Stimulated activated CD8-positive, alpha-beta memory T cell treated with anti-CD3 and anti-CD28 coated beads, Interleukin-7, amount 100 ng/mL, for 24 hours (primary cell): ENCODE data around the gene ARHGEF4.

Experiments
- DNase-seq: peaks from one replicate; pipeline ENCODE4 v3.0.0-alpha.2; 2020; ENCODE audit warnings: low read depth

The ARHGEF4 gene

GRCh38 chr2:130852521-130853115 is 15.9 kb downstream of the ARHGEF4 start:
- no peak for DNase-seq

GRCh38 chr2:130853391-130853790 is 16.7 kb downstream of the ARHGEF4 start:
- DNase-seq: no peak

GRCh38 chr2:130854301-130854700 is 17.6 kb downstream of the ARHGEF4 start:
- no peak for DNase-seq

- DNase-seq: no peak
These were observed 28.4 kb downstream of the ARHGEF4 start for GRCh38 chr2:130864830-130865800.

- no peak for DNase-seq
These were observed 32.9 kb downstream of the ARHGEF4 start for GRCh38 chr2:130869441-130870160.

GRCh38 chr2:130870161-130870485 is 33.4 kb downstream of the ARHGEF4 start:
- no peak for DNase-seq

GRCh38 chr2:130870779-130871178 is 34.1 kb downstream of the ARHGEF4 start:
- no peak for DNase-seq

- no peak for DNase-seq
These were observed 35.4 kb downstream of the ARHGEF4 start for GRCh38 chr2:130871843-130872740.

GRCh38 chr2:130872741-130873125 is 36.0 kb downstream of the ARHGEF4 start:
- DNase-seq: no peak

GRCh38 chr2:130873700-130874346 is 37.1 kb downstream of the ARHGEF4 start:
- peak; percentile 50 for DNase-seq

GRCh38 chr2:130874512-130874911 is 37.8 kb downstream of the ARHGEF4 start:
- no peak for DNase-seq

GRCh38 chr2:130875935-130876334 is 39.2 kb downstream of the ARHGEF4 start:
- DNase-seq: no peak

GRCh38 chr2:130877258-130877657 is 40.5 kb downstream of the ARHGEF4 start:
- no peak for DNase-seq

GRCh38 chr2:130878316-130878715 is 41.6 kb downstream of the ARHGEF4 start:
- DNase-seq: no peak

- DNase-seq: no peak
These were observed 42.2 kb downstream of the ARHGEF4 start for GRCh38 chr2:130878933-130879332.

GRCh38 chr2:130882111-130882690 is 45.5 kb downstream of the ARHGEF4 start:
- no peak for DNase-seq

- no peak for DNase-seq
These were observed 46.3 kb downstream of the ARHGEF4 start for GRCh38 chr2:130882991-130883390.

- DNase-seq: no peak
These were observed 46.8 kb downstream of the ARHGEF4 start for GRCh38 chr2:130883496-130883895.

GRCh38 chr2:130884013-130884412 is 47.3 kb downstream of the ARHGEF4 start:
- no peak for DNase-seq

GRCh38 chr2:130884503-130884902 is 47.8 kb downstream of the ARHGEF4 start:
- no peak for DNase-seq

GRCh38 chr2:130887643-130888042 is 50.9 kb downstream of the ARHGEF4 start:
- DNase-seq: no peak
